ENCODE measurements around the gene WTIP. TPM values are rescaled to one million over a fixed set of nuclear protein-coding genes. Genes with fewer than 3 reads are reported as not detected.
"Not testable (repeated sequence)": the region's sequence is repeated elsewhere in the genome, so short reads cannot be mapped to it uniquely, and the experiment has no call there.

The WTIP gene
- under 1 TPM in 1 of 3 donors, not detected in 2; 0.03 TPM for polyA plus RNA-seq

- H3K4me1 Mint-ChIP-seq = peaks cover 6% of the 10 kb centered on the region in 2 donors
- peaks cover 8 to 20% (median 14%) of the 10 kb centered on the region in 3 donors for H3K27me3 Mint-ChIP-seq (ENCODE audit: low read depth in 3 of 3)
- H3K36me3 Mint-ChIP-seq = peaks cover 0 to 3% (median 0%) of the 10 kb centered on the region in 3 donors
- H3K9me3 Mint-ChIP-seq = peaks cover 0 to 2% (median 0%) of the 10 kb centered on the region in 6 donors
- H3K27ac Mint-ChIP-seq = no peak within 1 kb of the TSS
- H3K4me3 Mint-ChIP-seq = no peak within 1 kb of the TSS
- no peak for DNase-seq
Observed at GRCh38 chr19:34480971-34481841, at the start of gene WTIP. Gene WTIP, plus strand, starts transcription at chr19:34481758. Its CDS starts 217 bp downstream, at chr19:34481975.

- H3K4me3 Mint-ChIP-seq = no peak overlapping the region
- H3K9me3 Mint-ChIP-seq = no peaks in the 10 kb centered on the region
- peaks cover 0 to 14% (median 7%) of the 10 kb centered on the region in 3 donors for H3K36me3 Mint-ChIP-seq
- peaks cover 33 to 53% of the 10 kb centered on the region in 2 donors for H3K4me1 Mint-ChIP-seq
- DNase-seq = no peak
- H3K27me3 Mint-ChIP-seq (ENCODE audit: low read depth in 3 of 3) = peaks cover 5 to 13% (median 7%) of the 10 kb centered on the region in 3 donors
- no peak overlapping the region for H3K27ac Mint-ChIP-seq
Observed at GRCh38 chr19:34432797-34433196, 48.8 kb upstream of the WTIP start.

GRCh38 chr19:34436716-34437115, 44.8 kb upstream of the WTIP start:
- H3K9me3 Mint-ChIP-seq = no peaks in the 10 kb centered on the region
- no peak overlapping the region for H3K4me3 Mint-ChIP-seq
- peaks cover 5 to 23% (median 12%) of the 10 kb centered on the region in 3 donors for H3K36me3 Mint-ChIP-seq
- no peak overlapping the region for H3K27ac Mint-ChIP-seq
- peaks cover 9 to 27% of the 10 kb centered on the region in 2 donors for H3K4me1 Mint-ChIP-seq
- DNase-seq = no peak
- H3K27me3 Mint-ChIP-seq (ENCODE audit: low read depth in 3 of 3) = peaks cover 0 to 2% (median 2%) of the 10 kb centered on the region in 3 donors

- Mint-ChIP-seq H3K4me1 (peaks cover 2 to 4% of the 10 kb centered on the region in 2 donors), H3K27me3 (ENCODE audit: low read depth in 3 of 3) (no peaks in the 10 kb centered on the region), H3K4me3 (no peak overlapping the region), H3K27ac (peak overlapping the region in 3 of 6 donors; percentile 6 to 73 (median 29)), H3K36me3 (peaks cover 31 to 59% (median 33%) of the 10 kb centered on the region in 3 donors), H3K9me3 (no peaks in the 10 kb centered on the region)
- no peak for DNase-seq
Observed at GRCh38 chr19:34448191-34448590, 33.4 kb upstream of the WTIP start.

GRCh38 chr19:34452723-34453122, 28.8 kb upstream of the WTIP start:
- Mint-ChIP-seq H3K27me3 (ENCODE audit: low read depth in 3 of 3) (peaks cover 0 to 2% (median 0%) of the 10 kb centered on the region in 3 donors), H3K9me3 (no peaks in the 10 kb centered on the region), H3K27ac (peak overlapping the region in 3 of 6 donors; percentile 11 to 51 (median 46)), H3K4me1 (peaks cover 2 to 3% of the 10 kb centered on the region in 2 donors), H3K4me3 (no peak overlapping the region), H3K36me3 (peaks cover 24 to 46% (median 29%) of the 10 kb centered on the region in 3 donors)
- DNase-seq = no peak

- Mint-ChIP-seq H3K4me3 (no peak overlapping the region), H3K9me3 (no peaks in the 10 kb centered on the region), H3K36me3 (peaks cover 29 to 48% (median 30%) of the 10 kb centered on the region in 3 donors), H3K27me3 (ENCODE audit: low read depth in 3 of 3) (peaks cover 0 to 2% (median 0%) of the 10 kb centered on the region in 3 donors), H3K4me1 (peaks cover 2 to 6% of the 10 kb centered on the region in 2 donors), H3K27ac (no peak overlapping the region)
- no peak for DNase-seq
Observed at GRCh38 chr19:34454091-34454490, 27.5 kb upstream of the WTIP start.

GRCh38 chr19:34454685-34455084, 26.9 kb upstream of the WTIP start:
- no peak overlapping the region for H3K4me3 Mint-ChIP-seq
- peaks cover 2 to 6% of the 10 kb centered on the region in 2 donors for H3K4me1 Mint-ChIP-seq
- H3K27ac Mint-ChIP-seq = peak overlapping the region in 1 of 6 donors; percentile 18
- H3K36me3 Mint-ChIP-seq = peaks cover 26 to 46% (median 31%) of the 10 kb centered on the region in 3 donors
- H3K9me3 Mint-ChIP-seq = no peaks in the 10 kb centered on the region
- H3K27me3 Mint-ChIP-seq (ENCODE audit: low read depth in 3 of 3) = peaks cover 0 to 2% (median 0%) of the 10 kb centered on the region in 3 donors
- no peak for DNase-seq

- H3K4me1 Mint-ChIP-seq = peaks cover 2 to 13% of the 10 kb centered on the region in 2 donors
- not testable (repeated sequence) for H3K27me3 Mint-ChIP-seq (ENCODE audit: low read depth in 3 of 3)
Observed at GRCh38 chr19:34455783-34456480, 25.6 kb upstream of the WTIP start.

GRCh38 chr19:34457446-34457845, 24.1 kb upstream of the WTIP start:
- no peak for DNase-seq
- no peak overlapping the region for H3K4me3 Mint-ChIP-seq
- H3K36me3 Mint-ChIP-seq = peaks cover 29 to 58% (median 46%) of the 10 kb centered on the region in 3 donors
- H3K9me3 Mint-ChIP-seq = no peaks in the 10 kb centered on the region
- H3K27ac Mint-ChIP-seq = no peak overlapping the region
- peaks cover 0 to 2% (median 0%) of the 10 kb centered on the region in 3 donors for H3K27me3 Mint-ChIP-seq (ENCODE audit: low read depth in 3 of 3)
- H3K4me1 Mint-ChIP-seq = peaks cover 2 to 18% of the 10 kb centered on the region in 2 donors

More at GRCh38 chr19:34455783-34456480, 25.6 kb upstream of the WTIP start:
- H3K9me3 Mint-ChIP-seq, H3K4me3 Mint-ChIP-seq, DNase-seq, H3K27ac Mint-ChIP-seq: not testable (repeated sequence)
- peaks cover 32 to 53% (median 36%) of the 10 kb centered on the region in 3 donors for H3K36me3 Mint-ChIP-seq

- peaks cover 0 to 2% (median 0%) of the 10 kb centered on the region in 3 donors for H3K27me3 Mint-ChIP-seq (ENCODE audit: low read depth in 3 of 3)
- peaks cover 0 to 18% of the 10 kb centered on the region in 2 donors for H3K4me1 Mint-ChIP-seq
- DNase-seq = no peak
- H3K27ac Mint-ChIP-seq = no peak overlapping the region
- H3K4me3 Mint-ChIP-seq = no peak overlapping the region
- peaks cover 21 to 55% (median 42%) of the 10 kb centered on the region in 3 donors for H3K36me3 Mint-ChIP-seq
- no peaks in the 10 kb centered on the region for H3K9me3 Mint-ChIP-seq
Observed at GRCh38 chr19:34458677-34459076, 22.9 kb upstream of the WTIP start.

GRCh38 chr19:34459614-34460013, 21.9 kb upstream of the WTIP start:
- Mint-ChIP-seq H3K27me3 (ENCODE audit: low read depth in 3 of 3) (peaks cover 0 to 2% (median 0%) of the 10 kb centered on the region in 3 donors), H3K27ac (peak overlapping the region in 1 of 6 donors; percentile 38), H3K36me3 (peaks cover 20 to 54% (median 41%) of the 10 kb centered on the region in 3 donors), H3K9me3 (no peaks in the 10 kb centered on the region), H3K4me1 (peaks cover 0 to 18% of the 10 kb centered on the region in 2 donors), H3K4me3 (no peak overlapping the region)
- no peak for DNase-seq

- no peak overlapping the region for H3K4me3 Mint-ChIP-seq
- H3K4me1 Mint-ChIP-seq = peaks cover 0 to 18% of the 10 kb centered on the region in 2 donors
- DNase-seq = no peak
- peaks cover 16 to 54% (median 45%) of the 10 kb centered on the region in 3 donors for H3K36me3 Mint-ChIP-seq
- no peaks in the 10 kb centered on the region for H3K9me3 Mint-ChIP-seq
- H3K27me3 Mint-ChIP-seq (ENCODE audit: low read depth in 3 of 3) = peaks cover 0 to 2% (median 0%) of the 10 kb centered on the region in 3 donors
- H3K27ac Mint-ChIP-seq = peak overlapping the region in 4 of 6 donors; percentile 6 to 85 (median 40)
Observed at GRCh38 chr19:34461375-34462100, 20.0 kb upstream of the WTIP start.

- not testable (repeated sequence) for H3K4me3 Mint-ChIP-seq; H3K9me3 Mint-ChIP-seq; H3K27me3 Mint-ChIP-seq (ENCODE audit: low read depth in 3 of 3); DNase-seq; H3K27ac Mint-ChIP-seq
- Mint-ChIP-seq H3K36me3 (peaks cover 9 to 58% (median 51%) of the 10 kb centered on the region in 3 donors), H3K4me1 (peaks cover 0 to 12% of the 10 kb centered on the region in 2 donors)
Observed at GRCh38 chr19:34464785-34465184, 16.8 kb upstream of the WTIP start.
